GM12892 (cell line): ENCODE measurements around the gene RBM7. TPM values are rescaled to one million over a fixed set of nuclear protein-coding genes. Genes with fewer than 3 reads are reported as not detected.

Experiments
- DNase-seq: peaks from one replicate; pipeline ENCODE4 v3.0.0; 2011; ENCODE audit not compliant: insufficient read length
- FAIRE-seq: peaks from 2 replicates; lab custom pipeline; 2011; peaks lifted over from hg19 to GRCh38; lab: Jason Lieb, UNC
- POLR2A ChIP-seq: IDR thresholded peaks from 2 replicates; pipeline ENCODE4 v1.6.1; 2011; ENCODE audit warnings: low read depth, low read length, control low read depth
- POLR2AphosphoS5 ChIP-seq: IDR thresholded peaks from 2 replicates; pipeline ENCODE4 v1.6.1; 2011; ENCODE audit warnings: low read depth, low read length, control low read depth
- TAF1 ChIP-seq: IDR thresholded peaks from 2 replicates; pipeline ENCODE4 v1.6.1; 2011; ENCODE audit warnings: low read depth, mild to moderate bottlenecking, control low read depth, low read length, borderline replicate concordance
- polyA plus RNA-seq: library from polyadenylated mRNA; unstranded; fragments of >200 nt; gene quantifications from one replicate; pipeline ENCODE4 v1.2.1, GENCODE V29; 2012; ENCODE audit warnings: missing spikeins, inconsistent platforms; ENCODE audit not compliant: missing spikeins

RBM7 gene, protein sequence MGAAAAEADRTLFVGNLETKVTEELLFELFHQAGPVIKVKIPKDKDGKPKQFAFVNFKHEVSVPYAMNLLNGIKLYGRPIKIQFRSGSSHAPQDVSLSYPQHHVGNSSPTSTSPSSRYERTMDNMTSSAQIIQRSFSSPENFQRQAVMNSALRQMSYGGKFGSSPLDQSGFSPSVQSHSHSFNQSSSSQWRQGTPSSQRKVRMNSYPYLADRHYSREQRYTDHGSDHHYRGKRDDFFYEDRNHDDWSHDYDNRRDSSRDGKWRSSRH
- 20.6 TPM for polyA plus RNA-seq

DNA sequence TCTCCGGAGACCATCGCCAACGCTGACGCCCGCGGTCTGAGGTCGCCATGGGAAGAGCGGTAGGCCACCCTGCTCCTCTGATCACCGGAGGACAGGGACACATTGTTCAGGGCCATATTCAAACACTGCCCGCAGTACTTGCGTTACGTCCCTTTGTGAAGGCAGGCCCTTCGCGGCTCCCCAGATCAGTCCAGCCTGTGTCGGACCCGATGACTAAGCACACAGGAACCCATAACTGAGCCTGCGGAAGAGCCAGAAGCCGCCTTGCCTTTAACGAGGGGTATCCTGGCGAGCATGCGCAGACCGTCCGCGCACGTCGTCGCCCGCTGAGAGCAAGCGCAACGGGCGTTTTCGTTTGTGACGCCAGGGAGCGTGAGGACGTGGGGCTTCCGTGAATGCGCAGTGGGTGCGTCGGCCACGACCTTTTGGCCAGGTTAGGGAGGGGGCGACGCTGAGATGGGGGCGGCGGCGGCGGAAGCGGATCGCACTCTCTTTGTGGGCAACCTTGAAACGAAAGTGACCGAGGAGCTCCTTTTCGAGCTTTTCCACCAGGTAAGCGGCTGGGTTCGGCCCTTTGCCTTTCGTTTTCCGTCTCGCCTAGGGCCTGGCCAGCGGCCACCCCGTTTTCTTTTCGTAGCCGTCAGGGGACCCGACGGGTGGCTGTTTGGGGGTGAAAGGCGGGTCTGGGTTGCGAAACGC is at the start of gene RBM7, which contains the start of gene C11orf71:
Gene RBM7, plus strand, starts transcription at position 451 of the 699 bp plus-strand sequence. Its CDS starts 6 bp downstream, at position 457.
Gene C11orf71, minus strand, starts transcription at position 296 of the 699 bp plus-strand sequence. Its CDS starts 180 bp downstream, at position 116.
- peak; percentile 76 for DNase-seq
- FAIRE-seq = peak; percentile 100
- TF ChIP-seq TAF1 (peak; percentile 88), POLR2AphosphoS5 (peak; percentile 97), POLR2A (peak; percentile 98)

DNA sequence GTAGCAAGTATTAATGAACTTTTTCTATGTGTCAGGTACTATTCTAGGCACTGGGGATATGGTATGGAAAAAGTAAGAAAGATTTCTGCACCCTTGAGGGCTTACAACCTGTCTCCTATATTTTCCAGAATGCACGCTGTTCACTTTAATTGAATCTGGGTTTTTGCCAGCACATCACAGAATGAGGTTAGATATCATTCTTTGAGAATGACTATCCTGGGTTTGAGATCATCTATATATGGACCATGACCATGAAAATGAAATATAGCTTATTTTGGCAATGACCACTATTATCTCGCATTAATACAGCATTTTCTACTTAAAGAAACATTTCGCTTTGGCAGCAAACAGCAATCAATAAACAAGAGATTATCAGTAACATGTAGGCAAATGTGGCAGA is 47.0 kb upstream of the RBM7 start:
- TF ChIP-seq TAF1 = no peak
- no peak for TF ChIP-seq POLR2A
- TF ChIP-seq POLR2AphosphoS5 = no peak
- DNase-seq (no peak), FAIRE-seq (peak; percentile 42)

DNA sequence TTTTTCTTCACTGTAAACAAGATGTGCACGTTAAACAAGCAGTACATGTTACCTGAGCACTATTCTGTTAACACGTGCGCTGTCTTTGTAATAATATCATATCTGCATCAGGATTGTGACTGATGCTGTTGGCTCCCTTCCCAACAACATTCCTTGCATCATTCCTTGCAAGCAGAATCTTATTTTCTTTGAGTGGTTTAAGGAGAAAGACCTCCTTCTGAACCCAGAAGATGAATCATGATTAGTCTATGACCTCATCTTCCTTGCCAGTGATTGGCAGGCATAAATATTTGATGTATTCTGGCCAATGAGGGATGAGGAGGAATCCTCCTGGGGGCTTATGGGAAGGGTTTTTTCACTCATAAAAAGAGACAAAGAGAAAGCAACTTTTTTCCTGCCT is 46.4 kb upstream of the RBM7 start:
- DNase-seq (no peak), FAIRE-seq (no peak)
- TF ChIP-seq POLR2AphosphoS5 = no peak
- TF ChIP-seq TAF1 = no peak
- TF ChIP-seq POLR2A = no peak

DNA sequence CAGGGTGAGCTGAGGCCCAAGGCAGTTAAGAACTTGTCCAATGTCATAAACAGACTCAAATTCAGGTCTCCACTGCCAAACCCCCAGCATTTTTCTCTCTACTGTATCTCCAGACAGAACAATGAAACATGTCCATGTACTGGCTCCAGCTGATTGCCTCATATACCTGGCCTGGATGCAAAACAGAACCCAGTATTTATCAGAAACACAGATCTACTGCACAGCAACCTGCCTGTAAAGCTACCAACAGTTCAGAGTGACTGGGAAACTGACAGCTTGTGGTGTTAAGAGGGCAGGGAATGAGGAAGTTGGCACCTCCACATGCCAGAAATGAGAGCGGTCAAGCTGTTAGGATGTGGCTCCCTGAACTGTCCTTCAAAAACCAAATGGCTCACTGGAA is 41.8 kb upstream of the RBM7 start:
- FAIRE-seq (no peak), DNase-seq (no peak)
- TF ChIP-seq POLR2A (no peak), POLR2AphosphoS5 (no peak), TAF1 (no peak)

DNA sequence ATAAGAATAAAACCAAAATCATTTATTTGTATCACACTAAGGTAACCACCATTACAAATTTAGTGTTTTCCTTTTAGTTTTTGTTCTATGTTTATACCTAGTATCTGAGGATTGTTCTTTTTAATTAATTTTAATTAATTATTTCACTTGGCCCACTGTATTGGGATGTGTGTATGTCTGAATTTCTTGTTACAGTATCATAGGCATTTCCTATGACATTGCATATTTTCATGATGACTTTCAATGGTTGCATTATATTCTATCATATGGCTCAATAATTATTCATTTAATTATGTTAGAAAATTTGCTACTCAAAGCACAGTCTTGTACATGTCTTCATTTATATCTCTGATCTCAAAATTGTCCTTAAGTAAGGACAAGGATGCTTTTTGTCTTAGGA is 41.1 kb upstream of the RBM7 start:
- FAIRE-seq (no peak), DNase-seq (no peak)
- TF ChIP-seq POLR2AphosphoS5 = no peak
- TF ChIP-seq POLR2A = no peak
- no peak for TF ChIP-seq TAF1

DNA sequence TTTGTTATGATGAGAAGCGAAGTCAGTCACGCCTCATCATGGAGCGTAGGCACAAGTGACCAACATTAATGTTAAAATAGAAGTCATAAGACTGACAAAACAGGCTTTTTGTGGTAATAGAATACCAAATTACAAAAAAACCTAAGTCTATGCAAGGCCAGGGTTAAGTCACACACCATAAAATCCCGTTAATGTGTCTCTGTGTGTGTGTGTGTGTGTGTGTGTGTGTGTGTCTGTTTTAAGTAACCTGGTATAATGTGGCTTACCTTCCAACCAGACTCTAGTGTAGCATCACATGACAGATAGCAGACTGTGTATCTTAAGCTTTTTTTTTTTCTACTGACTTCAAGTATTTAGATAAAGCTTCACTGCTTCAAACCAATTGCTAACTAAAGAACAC is 38.1 kb upstream of the RBM7 start:
- DNase-seq (no peak), FAIRE-seq (peak; percentile 14)
- TF ChIP-seq POLR2AphosphoS5 = no peak
- TF ChIP-seq TAF1 = no peak

DNA sequence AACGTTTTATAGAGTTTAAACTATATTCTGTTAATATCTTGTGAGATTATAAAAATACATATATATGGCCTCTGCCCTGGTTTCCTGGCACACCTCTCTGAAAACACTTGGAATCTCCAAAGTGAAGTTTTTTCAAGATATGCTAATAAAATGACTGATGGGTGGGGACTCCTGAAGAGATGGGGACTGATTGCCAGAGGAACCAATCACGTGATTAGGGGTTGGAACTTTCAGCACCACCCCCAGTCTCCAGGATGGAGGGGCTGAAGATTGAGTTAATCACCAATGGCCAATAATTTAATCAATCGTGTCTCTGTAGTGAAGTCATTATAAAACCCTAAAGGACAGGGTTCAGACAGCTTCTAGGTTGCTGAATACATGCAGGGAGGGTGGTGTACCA is 37.5 kb upstream of the RBM7 start:
- DNase-seq (no peak), FAIRE-seq (no peak)
- TF ChIP-seq TAF1 (no peak), POLR2A (no peak), POLR2AphosphoS5 (no peak)

DNA sequence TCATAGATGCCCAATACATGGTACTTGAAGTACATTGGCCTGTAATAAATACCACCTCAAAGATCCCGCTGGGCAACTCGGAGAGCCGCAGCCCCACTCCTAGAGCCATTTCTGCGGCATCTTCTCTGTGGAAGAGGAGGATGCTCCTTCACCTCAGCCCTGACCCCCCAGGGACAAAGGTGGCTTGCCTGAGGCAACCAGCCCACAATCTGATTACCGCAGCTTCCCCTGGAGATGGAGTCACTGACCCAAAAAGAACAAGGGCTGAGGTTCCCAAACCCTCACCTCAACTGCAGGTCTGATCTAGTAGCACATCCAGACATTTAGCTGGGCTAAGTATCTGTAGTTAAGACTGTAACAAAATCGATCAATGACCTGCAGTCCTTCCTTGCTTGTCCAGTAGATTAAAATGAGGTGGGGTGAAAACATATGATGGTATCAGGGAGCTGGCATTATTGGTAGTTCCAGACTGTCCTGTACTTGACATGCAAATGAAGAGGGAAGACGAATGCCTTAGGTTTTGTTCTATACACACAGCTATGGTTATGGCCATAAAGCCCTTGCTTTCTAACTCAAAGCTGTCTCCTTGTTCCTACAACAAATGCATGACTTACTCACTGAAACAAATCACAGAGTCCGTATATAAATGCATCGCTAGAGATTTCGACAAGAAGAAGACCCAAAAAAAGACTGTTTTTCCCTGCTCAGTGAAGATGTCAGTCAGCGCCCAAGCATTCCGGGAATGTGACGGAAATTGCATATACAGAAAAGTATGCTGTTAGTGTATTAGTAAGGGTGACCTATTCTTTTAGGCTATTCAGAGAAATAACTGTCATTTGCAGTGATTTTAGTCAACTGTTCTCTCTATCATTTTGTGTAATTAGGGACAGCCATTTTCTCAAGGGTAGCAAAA is 33.9 kb upstream of the RBM7 start:
- DNase-seq = no peak
- no peak for TF ChIP-seq POLR2A
- TF ChIP-seq POLR2AphosphoS5 = no peak
- TF ChIP-seq TAF1 = no peak
- no peak for FAIRE-seq

DNA sequence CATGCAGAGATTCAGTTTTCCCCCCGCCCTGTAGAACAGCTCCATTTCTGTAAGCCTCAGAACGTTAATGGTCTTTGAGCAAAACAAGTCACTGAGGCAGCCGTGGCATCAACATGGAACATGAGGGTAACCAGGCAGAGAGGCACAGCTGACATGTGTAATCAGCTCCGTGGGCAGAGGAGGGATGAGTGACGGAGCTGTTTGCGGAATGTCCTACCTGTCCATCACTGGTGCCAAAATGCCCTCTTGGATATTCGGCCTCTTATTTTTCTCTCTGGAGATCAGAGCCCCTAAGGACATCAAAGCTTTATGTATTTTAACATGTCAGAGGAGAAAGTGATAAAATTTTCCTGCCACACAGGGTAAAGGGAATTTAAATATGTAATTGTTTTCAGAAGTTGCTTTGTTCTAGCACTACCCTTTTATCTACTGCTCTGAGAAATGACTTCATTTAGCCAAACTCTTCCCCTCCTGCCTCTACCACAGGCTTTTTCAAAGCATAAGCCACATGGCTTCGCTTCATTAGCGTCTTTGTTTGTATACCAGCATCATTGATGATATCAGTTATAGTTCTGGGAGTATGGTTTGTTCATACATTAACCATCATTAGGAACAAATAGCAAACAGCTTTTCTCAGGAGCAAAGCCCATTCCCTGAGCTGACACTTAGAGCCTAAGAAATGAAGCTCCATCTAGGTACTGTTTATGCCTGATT is 33.1 kb upstream of the RBM7 start:
- FAIRE-seq (no peak), DNase-seq (no peak)
- TF ChIP-seq TAF1 (no peak), POLR2AphosphoS5 (no peak)

DNA sequence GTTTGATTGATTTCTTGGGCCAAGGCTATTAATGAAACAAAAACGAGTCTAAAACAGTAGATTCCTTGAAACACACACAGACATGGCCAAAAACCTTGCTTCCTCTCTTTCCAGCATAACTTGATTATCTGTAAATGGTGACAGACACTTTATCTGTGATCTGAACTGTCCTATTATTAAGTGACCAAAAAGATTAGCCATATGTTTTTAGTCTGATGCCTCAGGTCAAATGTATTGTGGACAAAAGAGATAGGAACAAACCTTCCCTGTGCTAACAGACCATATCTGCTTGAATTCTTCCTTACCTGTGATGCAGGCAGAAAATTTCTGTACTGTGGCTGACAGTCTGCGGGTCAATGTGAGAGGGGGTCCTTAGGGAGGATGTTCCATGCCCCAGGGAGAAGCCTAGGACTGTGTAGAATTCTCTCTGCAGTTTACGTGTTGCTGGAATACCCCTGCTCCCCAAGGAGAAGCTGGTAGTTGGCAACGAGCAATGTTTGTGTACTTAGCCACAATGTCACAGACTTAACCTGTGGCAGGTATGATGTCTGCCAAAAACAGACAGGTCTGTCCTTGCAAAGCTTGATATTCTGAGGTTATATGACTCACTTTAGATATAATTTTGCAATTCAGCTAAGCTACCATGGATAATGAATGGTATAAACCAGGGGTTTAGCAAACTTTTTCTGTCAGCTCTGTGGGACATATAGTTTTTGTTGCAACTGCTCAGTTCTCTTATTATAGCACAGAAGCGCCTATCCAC is 31.4 kb upstream of the RBM7 start:
- no peak for DNase-seq
- FAIRE-seq = peak; percentile 66
- TF ChIP-seq POLR2A = no peak
- no peak for TF ChIP-seq POLR2AphosphoS5
- no peak for TF ChIP-seq TAF1
